HG03066 (cell line): ENCODE data around the gene NUP93.
"Not testable (repeated sequence)": the region's sequence is repeated elsewhere in the genome, so short reads cannot be mapped to it uniquely, and the experiment has no call there.

ENCODE experiments used
- ATAC-seq: cut with Tn5 transposase; IDR thresholded peaks from one replicate; pipeline ENCODE4 v1.9.1; 2021; ENCODE audit warnings: low read depth; ENCODE audit not compliant: unreplicated experiment

The NUP93 gene

GRCh38 chr16:56739378-56739777, 9.4 kb downstream of the NUP93 start:
- ATAC-seq: not testable (repeated sequence)

GRCh38 chr16:56741399-56741798, 11.5 kb downstream of the NUP93 start:
- ATAC-seq: no peak

GRCh38 chr16:56742030-56742984, 12.4 kb downstream of the NUP93 start:
- no peak for ATAC-seq

- ATAC-seq: no peak
Observed at GRCh38 chr16:56743840-56744239, 13.9 kb downstream of the NUP93 start.

GRCh38 chr16:56744996-56745640, 15.2 kb downstream of the NUP93 start:
- no peak for ATAC-seq

- ATAC-seq: no peak
Observed at GRCh38 chr16:56747486-56748045, 17.6 kb downstream of the NUP93 start.

GRCh38 chr16:56748191-56748590, 18.3 kb downstream of the NUP93 start:
- no peak for ATAC-seq

- ATAC-seq: no peak
Observed at GRCh38 chr16:56748826-56749225, 18.9 kb downstream of the NUP93 start.

- no peak for ATAC-seq
Observed at GRCh38 chr16:56749672-56750491, 20.0 kb downstream of the NUP93 start.

- no peak for ATAC-seq
Observed at GRCh38 chr16:56753410-56753809, 23.5 kb downstream of the NUP93 start.

- ATAC-seq: no peak
Observed at GRCh38 chr16:56755038-56755437, 25.1 kb downstream of the NUP93 start.

- ATAC-seq: no peak
Observed at GRCh38 chr16:56758432-56758831, 28.5 kb downstream of the NUP93 start.

- ATAC-seq: no peak
Observed at GRCh38 chr16:56758930-56759329, 29.0 kb downstream of the NUP93 start.

GRCh38 chr16:56763291-56763916, 33.5 kb downstream of the NUP93 start:
- ATAC-seq: no peak

- ATAC-seq: no peak
Observed at GRCh38 chr16:56764835-56765234, 34.9 kb downstream of the NUP93 start.

- no peak for ATAC-seq
Observed at GRCh38 chr16:56765949-56766348, 36.0 kb downstream of the NUP93 start.

- no peak for ATAC-seq
Observed at GRCh38 chr16:56767024-56767423, 37.1 kb downstream of the NUP93 start.

- no peak for ATAC-seq
Observed at GRCh38 chr16:56769677-56770076, 39.7 kb downstream of the NUP93 start.

GRCh38 chr16:56771558-56772279, 41.8 kb downstream of the NUP93 start:
- ATAC-seq: no peak

GRCh38 chr16:56773532-56773931, 43.6 kb downstream of the NUP93 start:
- no peak for ATAC-seq
